GM19455 (cell line): ENCODE results near the gene FBXL2.
"Not testable (repeated sequence)": the region's sequence is repeated elsewhere in the genome, so short reads cannot be mapped to it uniquely, and the experiment has no call there.

Experiments
- ATAC-seq: cut with Tn5 transposase; IDR thresholded peaks from one replicate; pipeline ENCODE4 v1.9.1; 2021; ENCODE audit not compliant: unreplicated experiment

FBXL2 gene

DNA sequence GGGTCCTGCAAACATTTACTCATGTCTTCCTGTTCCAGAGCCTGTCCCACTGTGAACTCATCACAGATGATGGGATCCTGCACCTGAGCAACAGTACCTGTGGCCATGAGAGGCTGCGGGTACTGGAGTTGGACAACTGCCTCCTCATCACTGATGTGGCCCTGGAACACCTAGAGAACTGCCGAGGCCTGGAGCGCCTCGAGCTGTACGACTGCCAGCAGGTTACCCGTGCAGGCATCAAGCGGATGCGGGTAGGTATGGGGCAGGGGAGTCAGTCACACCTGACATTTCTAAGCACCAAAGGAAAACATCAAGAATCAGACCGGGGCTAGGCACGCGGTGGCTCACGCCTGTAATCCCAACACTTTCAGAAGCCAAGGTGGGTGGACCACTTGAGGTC, 106.7 kb downstream of the FBXL2 start:
- no peak for ATAC-seq

DNA sequence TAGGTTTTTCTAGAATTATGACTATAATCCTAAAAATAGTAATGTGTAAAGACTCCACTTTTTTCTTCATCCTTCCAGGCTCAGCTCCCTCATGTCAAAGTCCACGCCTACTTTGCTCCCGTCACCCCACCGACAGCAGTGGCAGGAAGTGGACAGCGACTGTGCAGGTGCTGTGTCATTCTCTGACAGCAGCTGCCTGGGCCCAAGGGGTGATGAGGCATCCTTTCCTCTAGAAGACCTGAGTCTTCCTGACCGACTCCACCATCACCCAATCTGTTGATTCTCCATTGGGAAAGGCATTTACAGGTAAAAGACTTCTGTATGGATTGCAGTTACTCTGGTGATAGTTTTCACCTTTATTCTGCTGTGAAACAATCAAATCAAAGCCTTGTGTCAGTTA, 108.2 kb downstream of the FBXL2 start:
- ATAC-seq = no peak

DNA sequence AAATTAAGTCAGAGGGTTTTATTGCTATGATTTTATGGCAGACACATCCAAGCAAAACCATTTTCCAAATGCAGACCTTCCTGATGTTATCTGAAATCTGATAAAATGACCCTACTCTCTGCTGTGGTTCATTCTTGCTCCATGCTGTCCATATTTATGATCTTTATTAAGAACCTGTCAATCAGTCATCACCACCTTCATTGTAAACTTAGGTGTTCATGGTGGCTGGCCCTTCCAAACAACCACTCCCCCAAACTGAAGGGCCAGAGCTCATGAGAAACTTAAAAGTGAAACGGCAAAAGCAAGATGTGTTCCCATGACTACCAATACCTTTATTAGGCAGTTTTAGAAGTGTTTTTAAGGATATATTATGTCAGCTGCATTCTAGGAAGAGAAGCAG, 109.4 kb downstream of the FBXL2 start:
- no peak for ATAC-seq

DNA sequence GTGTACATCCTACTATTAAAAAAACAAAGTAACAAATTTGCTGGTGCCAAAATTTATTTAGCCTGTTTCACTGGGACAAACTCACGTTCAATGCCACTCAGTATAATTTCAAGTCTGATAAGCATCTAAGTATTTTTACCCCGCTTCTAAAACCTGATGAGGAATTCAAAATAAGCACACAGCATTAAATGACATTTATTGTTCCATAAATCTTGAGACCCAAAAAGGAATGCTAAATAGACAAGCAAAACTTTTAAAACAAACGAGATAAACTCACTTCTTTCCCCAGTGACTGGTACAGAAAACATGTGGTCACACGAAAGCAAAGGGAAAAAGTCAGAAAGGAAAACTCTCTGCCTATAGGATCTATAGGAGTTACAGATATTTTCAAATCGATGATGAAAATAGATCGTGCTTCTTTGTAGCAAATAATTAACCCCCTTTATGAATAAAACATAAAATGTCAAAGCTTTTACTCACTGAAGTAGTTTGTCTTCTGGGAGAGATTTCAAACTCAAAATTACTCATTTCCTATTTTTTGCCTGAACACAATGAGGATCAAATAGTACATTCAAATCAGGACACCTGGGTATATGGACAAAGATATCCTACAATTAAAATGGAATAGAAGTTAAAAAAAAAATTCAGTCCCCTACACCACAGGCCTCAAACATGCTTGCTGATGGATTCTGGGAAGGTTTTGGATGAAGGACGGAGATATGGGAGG, 111.3 kb downstream of the FBXL2 start:
- ATAC-seq = no peak

DNA sequence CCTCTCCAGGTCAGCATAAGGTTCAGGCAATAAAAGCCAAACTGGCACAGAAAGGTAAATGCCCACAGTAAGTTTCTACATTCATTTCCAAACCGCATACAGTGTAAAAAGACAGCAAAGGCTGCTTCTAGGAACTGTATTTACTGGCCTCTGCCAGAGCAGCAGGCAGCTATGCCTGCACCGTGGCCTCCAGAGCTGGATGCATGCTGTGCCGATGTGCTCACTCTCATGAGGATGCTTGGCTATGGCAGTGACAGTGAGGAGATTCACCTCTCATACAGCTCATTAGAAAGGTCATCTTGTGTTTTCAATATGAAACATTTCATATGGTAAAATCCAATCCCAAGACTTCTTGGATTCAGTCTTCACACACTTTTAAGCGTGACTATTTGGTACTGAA, 112.7 kb downstream of the FBXL2 start:
- no peak for ATAC-seq

DNA sequence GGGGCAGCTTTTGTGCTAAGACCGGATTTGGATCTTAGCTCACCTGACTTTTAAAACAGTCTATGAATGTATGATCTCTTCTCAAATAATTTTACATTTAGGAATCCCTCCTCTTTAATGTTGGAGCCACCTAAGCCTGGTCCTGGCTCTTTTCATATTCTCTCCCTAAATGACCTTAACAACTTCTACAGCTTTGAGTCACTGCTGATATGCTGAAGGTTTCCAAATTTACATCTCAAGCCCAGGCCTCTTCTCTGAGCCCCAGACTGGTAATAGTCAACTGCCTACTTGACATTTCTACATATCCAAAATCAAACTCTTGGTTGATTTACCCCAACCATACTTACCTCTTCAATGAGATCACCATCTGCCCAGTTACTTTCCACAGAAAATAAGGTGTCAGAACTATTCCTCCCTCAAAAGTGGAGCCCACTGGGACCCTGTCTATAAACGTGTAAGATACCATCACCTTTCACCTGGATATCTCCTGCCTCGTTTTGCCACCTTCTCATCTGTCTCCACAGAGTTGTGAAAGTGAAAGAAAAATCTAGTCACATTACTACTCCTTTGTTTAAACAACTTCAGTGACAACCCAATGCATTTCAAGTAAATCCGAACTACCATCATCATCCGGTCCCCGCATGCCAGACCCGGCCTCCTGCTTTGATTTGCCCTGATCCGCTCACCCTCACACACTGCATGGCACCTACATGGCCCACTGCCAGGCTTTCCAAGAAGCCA, 114.2 kb downstream of the FBXL2 start:
- no peak for ATAC-seq

DNA sequence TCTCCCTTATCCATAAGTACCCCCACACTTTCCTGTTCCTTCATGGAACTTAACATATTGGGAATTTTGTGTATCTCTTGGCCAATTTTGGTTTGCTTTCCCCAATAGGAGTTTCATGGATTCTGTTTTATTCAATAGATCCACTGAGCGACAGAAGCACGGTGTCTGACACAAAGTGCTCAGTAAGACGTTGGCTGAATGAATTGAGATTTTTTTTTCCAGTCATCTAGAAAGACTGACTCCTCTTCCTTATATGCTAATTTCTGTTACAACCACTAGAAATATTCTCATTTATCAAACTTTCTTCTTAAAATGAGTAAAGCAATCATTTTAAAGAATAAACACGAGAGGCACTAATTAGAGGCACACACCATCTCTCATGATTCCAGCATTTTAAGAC, 114.9 kb downstream of the FBXL2 start:
- ATAC-seq = no peak

DNA sequence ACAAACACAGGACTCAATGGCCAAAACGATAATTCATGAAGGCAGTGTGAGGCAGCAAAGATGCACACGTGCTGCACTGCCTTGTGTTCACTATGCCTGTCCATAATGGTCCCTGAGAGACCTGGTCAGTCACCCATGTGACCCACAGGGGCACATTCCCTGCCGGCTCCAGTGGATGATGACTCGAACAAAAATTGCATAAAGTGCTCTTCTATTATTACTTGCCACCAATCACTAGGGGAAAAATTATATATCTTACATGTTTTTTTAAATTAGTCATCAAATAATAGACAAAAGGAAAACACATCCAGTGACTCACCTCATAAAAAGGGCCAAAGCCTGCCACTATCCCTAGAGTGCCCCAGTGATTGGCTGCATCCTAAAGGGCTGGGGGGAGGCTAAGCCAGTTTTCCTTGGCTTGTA, 115.5 kb downstream of the FBXL2 start:
- ATAC-seq = no peak

DNA sequence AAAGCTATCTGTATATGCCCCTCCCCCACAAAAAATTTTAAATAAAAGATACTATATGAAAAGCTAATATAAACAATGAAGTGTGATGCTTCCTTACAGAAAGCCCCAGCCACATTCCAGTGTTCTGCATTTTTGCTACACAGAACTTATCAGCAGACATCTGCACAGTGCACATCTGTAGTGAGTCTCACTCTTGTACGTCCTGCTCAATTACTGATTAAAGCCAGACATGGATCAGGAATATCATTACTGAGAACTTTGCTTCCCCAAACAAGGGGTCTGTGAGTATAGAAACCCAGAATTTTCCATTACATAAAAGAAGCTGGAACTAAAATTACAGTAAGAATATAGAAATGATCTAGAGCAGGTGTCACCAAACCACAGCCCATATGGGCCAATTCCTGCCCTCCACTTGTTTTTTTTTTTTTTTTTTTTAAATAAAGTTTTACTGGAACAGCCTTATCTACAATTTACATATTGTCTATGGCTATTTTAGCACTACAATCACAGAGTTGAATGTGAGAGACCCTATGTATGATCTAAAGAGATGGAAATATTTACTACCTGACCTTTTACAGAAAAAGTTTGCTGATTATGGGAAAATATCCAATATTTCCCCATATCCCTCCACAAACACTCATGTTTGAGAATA, 117.3 kb downstream of the FBXL2 start:
- ATAC-seq = no peak

DNA sequence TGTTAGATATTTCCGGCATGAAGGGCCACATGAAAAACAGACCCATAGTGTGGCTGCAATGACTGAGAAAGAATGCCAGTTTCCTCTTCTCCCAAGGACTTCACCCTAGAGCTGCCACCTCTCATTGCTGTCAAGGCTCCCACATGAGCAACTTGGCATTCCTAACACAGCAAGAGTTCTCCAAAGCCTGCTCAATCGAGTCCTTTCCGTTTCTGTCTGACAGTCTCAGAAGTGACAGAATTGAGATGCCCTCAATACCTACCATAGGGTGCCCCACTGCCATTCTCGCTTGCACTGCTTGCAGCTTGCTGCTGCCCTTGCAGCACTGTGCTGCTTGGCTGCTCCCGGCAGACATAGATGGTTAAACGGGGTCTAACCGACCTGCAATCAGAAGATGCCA, 118.7 kb downstream of the FBXL2 start:
- no peak for ATAC-seq

DNA sequence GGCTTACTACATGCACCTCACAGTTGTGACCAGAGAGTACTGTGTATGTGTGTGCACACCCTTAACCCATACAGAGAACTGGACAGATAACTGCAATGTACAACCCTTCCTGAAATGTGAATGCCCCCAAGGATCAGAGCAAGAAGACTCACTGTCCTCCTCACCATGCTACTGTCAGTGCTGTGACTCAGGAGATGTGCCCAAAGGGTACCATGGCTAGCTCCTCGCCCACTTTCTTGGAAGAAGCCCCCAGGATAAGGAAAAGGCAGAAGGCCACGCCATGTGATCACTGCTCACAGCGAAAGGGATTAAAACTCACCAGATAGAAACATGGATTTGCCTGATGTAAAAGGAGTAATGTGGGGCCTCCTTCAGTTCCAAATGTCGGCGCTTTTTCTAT, 121.2 kb downstream of the FBXL2 start:
- ATAC-seq = no peak

DNA sequence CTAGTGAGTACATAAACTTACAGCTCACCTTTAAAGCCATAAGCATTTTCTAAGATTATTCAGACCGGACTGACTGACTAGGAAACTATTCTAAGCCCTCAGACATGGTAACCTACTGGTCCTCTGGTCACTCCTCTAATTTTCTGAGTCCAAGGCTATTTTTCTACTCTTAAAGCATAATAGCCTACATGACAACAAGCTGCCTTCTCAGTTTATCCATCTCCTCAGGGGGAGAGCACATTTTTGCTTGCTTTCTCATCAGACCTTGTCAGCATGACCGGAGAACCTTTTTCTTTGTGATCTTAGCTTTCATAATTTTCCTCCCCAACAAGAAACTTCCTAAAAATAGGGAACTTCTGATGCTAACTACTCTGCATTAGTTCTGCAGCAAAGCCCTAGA, 124.5 kb downstream of the FBXL2 start:
- no peak for ATAC-seq

DNA sequence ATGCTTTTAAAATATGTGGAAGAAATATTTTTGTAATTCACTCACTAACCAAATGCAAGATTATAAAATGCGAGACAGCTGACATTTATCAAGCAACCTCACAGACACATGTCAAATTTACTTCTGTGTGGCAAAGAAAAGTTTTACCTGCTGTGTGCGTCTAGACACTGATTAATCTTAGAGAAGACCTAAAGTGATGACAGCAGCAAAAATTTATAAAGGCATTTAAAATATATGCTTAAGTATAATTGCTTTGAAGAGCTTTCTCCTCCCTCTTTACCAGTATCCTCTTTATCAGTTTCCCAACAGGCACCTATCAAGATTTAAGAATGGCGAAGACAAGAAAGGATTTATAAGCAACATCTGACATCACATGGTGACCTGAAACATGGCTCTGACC, 125.7 kb downstream of the FBXL2 start:
- ATAC-seq = no peak

DNA sequence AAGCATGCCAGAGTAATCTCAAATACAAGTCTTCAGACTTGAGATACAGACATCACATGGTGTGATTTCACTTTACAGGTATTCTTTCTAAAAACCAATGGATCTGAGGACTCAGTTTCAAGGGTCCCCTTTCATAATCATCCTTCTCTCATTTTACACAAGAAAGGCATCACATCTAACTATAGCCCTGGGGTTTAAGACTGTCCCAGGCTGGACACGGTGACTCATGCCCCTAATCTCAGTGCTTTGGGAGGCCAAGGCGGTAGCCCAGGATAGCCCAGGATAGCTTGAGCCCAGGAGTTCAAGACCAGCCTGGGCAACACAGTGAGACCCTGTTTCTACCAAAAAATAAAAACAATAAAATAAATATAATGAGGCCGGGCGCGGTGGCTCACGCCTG, 126.5 kb downstream of the FBXL2 start:
- no peak for ATAC-seq

DNA sequence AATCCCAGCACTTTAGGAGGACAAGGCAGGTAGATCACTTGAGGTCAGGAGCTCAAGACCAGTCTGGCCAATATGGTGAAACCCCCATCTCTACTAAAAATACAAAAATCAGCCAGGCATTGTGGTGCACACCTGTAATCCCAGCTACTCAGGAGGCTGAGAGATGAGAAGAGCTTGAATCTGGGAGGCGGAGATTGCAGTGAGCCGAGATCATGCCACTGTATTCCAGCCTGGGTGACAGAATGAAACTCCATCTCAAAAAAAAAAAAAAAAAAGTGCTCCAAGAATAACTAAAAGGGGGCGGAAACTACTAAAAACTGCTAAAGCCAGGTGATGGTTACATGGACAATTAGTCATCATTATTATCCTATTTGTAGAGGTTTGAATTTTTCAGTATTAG, 133.6 kb downstream of the FBXL2 start:
- not testable (repeated sequence) for ATAC-seq

DNA sequence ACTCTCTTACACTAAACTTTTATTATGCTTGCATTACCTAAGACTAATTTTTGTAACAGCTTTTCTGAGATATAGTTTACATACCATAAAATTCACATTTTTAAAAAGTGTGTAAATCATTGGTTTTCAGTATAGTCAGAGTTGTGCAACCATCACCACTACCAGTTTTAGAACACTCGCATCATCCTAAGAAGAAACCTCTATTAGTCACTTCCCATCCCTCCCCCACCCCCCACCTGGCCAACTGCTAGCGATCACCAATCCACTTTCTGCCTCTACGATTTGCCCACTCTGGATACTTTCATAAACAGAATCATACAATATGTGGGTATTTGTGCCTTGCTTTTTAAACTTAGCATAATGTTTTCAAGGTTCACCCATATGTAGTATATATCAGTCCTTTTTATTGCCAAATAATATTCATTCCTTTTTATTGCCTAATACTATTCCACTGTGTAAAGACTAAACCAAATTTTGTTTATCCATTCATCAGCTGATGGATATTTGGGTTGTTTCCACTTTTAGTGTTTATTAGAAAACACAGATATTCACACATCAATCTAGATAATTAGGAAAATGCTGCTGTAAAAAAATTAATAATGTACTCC, 139.9 kb downstream of the FBXL2 start:
- ATAC-seq = no peak

DNA sequence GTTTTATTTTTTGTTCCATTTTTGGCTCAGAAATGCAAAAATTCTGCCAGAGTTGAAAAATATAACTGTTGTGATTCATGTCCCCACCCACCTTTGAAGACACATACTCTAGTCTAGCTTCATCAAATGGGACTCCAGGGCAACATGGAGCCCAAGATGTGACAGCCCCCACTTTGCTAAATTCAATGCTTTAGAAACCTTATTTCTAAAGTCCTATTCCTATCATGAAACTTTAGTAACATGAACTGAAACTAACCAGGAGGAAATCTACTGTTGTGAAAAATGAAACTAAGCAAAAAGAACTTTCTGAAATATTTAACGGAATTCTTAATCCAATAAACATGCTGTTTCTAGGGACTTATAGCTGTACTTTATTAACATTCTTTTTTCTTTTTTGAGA, 142.7 kb downstream of the FBXL2 start:
- ATAC-seq = no peak

DNA sequence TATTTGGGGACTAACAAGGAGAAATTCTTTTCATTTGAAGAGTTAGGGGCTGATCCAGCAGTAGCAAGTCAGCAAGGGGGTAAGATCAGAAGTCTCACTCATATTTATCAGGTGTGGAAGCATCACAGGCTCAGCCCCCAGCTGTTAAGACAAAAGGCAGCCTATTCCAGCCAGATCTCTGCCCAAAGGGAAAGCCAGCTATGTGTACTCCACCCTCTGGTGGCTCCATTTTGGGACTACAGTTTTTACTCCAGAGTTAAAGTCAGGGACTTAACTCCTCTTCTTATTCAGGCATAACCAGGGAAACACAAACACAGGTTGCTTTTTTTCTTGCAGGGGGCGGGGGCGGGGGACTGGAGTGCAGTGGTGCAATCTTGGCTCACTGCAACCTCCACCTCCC, 143.7 kb downstream of the FBXL2 start:
- no peak for ATAC-seq

DNA sequence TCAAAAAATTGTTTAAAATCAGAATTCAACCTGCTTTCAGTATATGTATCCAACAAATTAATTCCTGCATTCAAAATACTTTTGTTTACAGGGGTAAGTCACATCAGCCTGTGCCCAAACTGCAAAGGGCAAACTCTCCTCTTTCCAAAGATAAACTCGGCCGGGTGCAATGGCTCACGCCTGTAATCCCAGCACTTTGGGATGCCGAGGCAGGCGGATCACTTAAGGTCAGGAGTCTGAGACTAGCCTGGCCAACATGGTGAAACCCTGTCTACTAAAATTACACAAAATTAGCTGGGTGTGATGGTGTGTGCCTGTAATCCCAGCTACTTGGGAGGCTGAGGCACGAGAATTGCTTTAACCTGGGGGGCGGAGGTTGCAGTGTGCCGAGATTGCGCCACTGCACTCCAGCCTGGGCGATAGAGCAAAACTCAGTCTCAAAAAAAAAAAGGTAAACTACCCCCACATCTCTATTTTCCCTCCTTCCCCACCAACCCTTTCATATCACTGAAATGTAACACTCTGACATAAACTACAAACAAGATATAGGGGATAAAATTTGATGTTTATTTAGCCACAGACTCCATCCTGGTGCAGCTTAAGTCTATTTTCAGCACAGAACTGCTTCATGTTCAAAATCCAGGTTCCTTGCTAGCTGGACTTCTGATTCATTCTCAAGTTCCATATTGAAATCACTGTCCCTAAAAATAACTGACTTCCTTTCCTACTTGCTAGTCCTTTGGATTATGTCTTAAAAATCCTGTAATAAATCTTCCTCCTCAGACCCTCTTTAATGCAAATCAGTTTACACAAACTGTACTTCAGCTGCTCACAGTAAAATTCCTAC, 147.6 kb downstream of the FBXL2 start:
- ATAC-seq = no peak

DNA sequence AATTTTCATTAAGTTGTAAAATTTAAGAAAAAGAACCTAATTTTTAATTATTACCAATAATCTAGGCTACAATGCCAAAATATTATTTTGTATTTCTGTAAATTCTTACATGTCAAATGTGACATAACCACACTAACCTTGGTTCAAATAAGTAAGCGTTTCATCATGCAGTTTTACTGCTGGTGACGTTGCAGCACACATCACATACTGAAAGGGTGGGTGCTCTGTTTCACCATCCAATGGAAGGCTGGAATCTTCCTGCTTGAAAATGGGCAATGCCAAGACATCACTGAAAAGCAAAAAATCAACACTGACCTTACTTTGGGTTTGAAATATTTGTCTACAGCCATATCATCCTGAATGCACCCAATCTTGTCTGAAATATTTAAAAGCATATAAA, 148.2 kb downstream of the FBXL2 start:
- ATAC-seq = no peak

DNA sequence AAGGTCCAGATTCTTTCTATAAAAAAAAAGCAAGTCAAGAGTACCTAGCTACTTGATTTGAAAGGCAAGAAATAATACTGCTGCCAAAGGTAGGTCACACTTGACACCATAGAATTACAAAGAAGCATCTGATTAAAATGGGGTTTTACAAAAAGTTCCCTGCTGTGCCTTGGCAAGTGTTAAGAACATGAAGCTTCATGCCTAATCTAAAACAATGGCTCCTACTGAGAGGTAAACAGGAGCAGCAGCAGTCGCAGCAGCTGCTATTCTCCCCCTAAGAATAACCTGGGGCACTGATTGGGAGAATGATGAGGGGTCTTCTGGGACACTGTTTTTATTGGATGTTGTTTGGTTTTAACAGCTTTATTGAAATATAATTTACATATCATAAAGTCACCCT, 148.8 kb downstream of the FBXL2 start:
- ATAC-seq = no peak
